Kidney (tissue), 14 donors: Measurements from ENCODE around the gene NRXN3. TPM values are rescaled to one million over a fixed set of nuclear protein-coding genes. Genes with fewer than 3 reads are reported as not detected.

ENCODE experiments used
- DNase-seq, 5 donors: peaks; one replicate each; pipeline ENCODE4 v3.0.0-alpha.2; 2013 to 2020
- FAIRE-seq: peaks from 2 replicates; lab custom pipeline; 2012; peaks lifted over from hg19 to GRCh38; lab: Jason Lieb, UNC
- H3K27ac ChIP-seq, 2 donors: one replicate each; pipeline ENCODE4 v1.7.0; 2013; ENCODE audit warnings: low read depth in 2 of 2, low read length in 2 of 2, inconsistent platforms in 1 of 2
- H3K27me3 ChIP-seq: one replicate; pipeline ENCODE4 v1.7.1; 2013; ENCODE audit warnings: low read length, inconsistent platforms; ENCODE audit not compliant: control insufficient read depth, insufficient read depth
- H3K36me3 ChIP-seq, 3 donors: one replicate each; pipeline versions ENCODE4 v1.7.0 to v1.7.1; 2013; ENCODE audit warnings: low read length in 3 of 3, control low read depth in 1 of 3, inconsistent platforms in 1 of 3; ENCODE audit not compliant: insufficient read depth in 3 of 3, control insufficient read depth in 2 of 3
- H3K4me1 ChIP-seq, 3 donors: one replicate each; pipeline versions ENCODE4 v1.7.0 to v1.7.1; 2013; ENCODE audit warnings: low read length in 3 of 3, inconsistent platforms in 1 of 3, low read depth in 1 of 3; ENCODE audit not compliant: control insufficient read depth in 2 of 3, insufficient read depth in 2 of 3
- H3K4me3 ChIP-seq, 3 donors: one replicate each; pipeline versions ENCODE4 v1.7.0 to v1.8.1; 2013; ENCODE audit warnings: low read length in 3 of 3, control low read depth in 1 of 3, inconsistent platforms in 1 of 3
- H3K9ac ChIP-seq, 3 donors: one replicate each; pipeline versions ENCODE4 v1.7.0 to v1.7.1; 2013; ENCODE audit warnings: low read length in 3 of 3, control low read depth in 1 of 3, inconsistent platforms in 1 of 3
- H3K9me3 ChIP-seq, 3 donors: one replicate each; pipeline versions ENCODE4 v1.7.0 to v1.7.1; 2013; ENCODE audit warnings: low read length in 3 of 3, control low read depth in 1 of 3, inconsistent platforms in 1 of 3; ENCODE audit not compliant: control insufficient read depth in 2 of 3, insufficient read depth in 1 of 3
- CTCF ChIP-seq: IDR thresholded peaks from 3 replicates; pipeline ENCODE4 v1.5.1; 2012; ENCODE audit warnings: mild to moderate bottlenecking, moderate library complexity, borderline replicate concordance; ENCODE audit not compliant: insufficient read depth; ENCODE audit errors: extremely low read depth
- intact Hi-C: fragments of 100-400 bp; cut with DNase I; formaldehyde crosslinking; loops from one replicate; pipeline ENCODE4 v1.11.1; 2022
- polyA plus RNA-seq: library from polyadenylated mRNA; stranded (reverse); fragments of 350-450 nt; fragmentation: Illumina TruSeq; extraction: RNeasy Lipid Tissue Mini Kit (QIAGEN cat#74804); gene quantifications from one replicate; pipeline ENCODE4 v1.2.3, GENCODE V29; 2014; ENCODE audit warnings: low read depth, low replicate concordance; ENCODE audit not compliant: insufficient read depth
- total RNA-seq: library from RNA; stranded (reverse); fragmentation: NEBNext Ultra II Directional; extraction: Animal tissue kit (Norgen Biotek cat#: 25700); gene quantifications from one replicate; pipeline ENCODE4 v1.2.1, GENCODE V29; 2021
- donor health status: control.
- donor health status: control.
- donor health status: control.
- donor health status: control.
- donor health status: control.
- donor health status: DM: yes; HTN: yes; CAD: no.
- donor health status: Normal renal cell carcinoma (clear cell type).

The NRXN3 gene
- total and polyA plus RNA-seq, 2 donors from 2014 or later, result 1.5 to 2.4 TPM

- Histone ChIP-seq H3K9me3 (no peaks in the 10 kb centered on the region), H3K36me3 (no peaks in the 10 kb centered on the region), H3K9ac (no peak overlapping the region), H3K4me1 (no peaks in the 10 kb centered on the region), H3K27me3 (no peaks in the 10 kb centered on the region), H3K27ac (no peak overlapping the region), H3K4me3 (no peak overlapping the region)
- intact Hi-C loops, result no loop called here
- FAIRE-seq (no peak), DNase-seq (no peak)
- TF ChIP-seq CTCF, result no peak
These were observed 1374.0 kb downstream of the NRXN3 start for GRCh38 chr14:79543967-79544697.

- H3K4me3 ChIP-seq, result no peak overlapping the region
- intact Hi-C loops, result no loop called here
- no peak overlapping the region for H3K9ac ChIP-seq
- H3K9me3 ChIP-seq, result no peaks in the 10 kb centered on the region
- TF ChIP-seq CTCF, result no peak
- FAIRE-seq, result no peak
- no peaks in the 10 kb centered on the region for H3K4me1 ChIP-seq
- no peaks in the 10 kb centered on the region for H3K36me3 ChIP-seq
- no peaks in the 10 kb centered on the region for H3K27me3 ChIP-seq
- no peak for DNase-seq
- no peak overlapping the region for H3K27ac ChIP-seq
These were observed 1374.5 kb downstream of the NRXN3 start for GRCh38 chr14:79544698-79545070.

GRCh38 chr14:79548836-79549235 lies 1378.7 kb downstream of the NRXN3 start:
- FAIRE-seq (no peak), DNase-seq (no peak)
- intact Hi-C loops, result no loop called here
- H3K36me3 ChIP-seq, result no peaks in the 10 kb centered on the region
- H3K9me3 ChIP-seq, result no peaks in the 10 kb centered on the region
- no peak for TF ChIP-seq CTCF
- H3K4me1 ChIP-seq, result no peaks in the 10 kb centered on the region
- no peak overlapping the region for H3K9ac ChIP-seq
- H3K4me3 ChIP-seq, result no peak overlapping the region
- no peaks in the 10 kb centered on the region for H3K27me3 ChIP-seq
- no peak overlapping the region for H3K27ac ChIP-seq

- Histone ChIP-seq H3K9ac (no peak overlapping the region), H3K9me3 (no peaks in the 10 kb centered on the region), H3K27ac (no peak overlapping the region), H3K4me3 (no peak overlapping the region), H3K36me3 (no peaks in the 10 kb centered on the region), H3K27me3 (no peaks in the 10 kb centered on the region), H3K4me1 (no peaks in the 10 kb centered on the region)
- intact Hi-C loops, result no loop called here
- DNase-seq (no peak), FAIRE-seq (no peak)
- TF ChIP-seq CTCF, result no peak
These were observed 1379.3 kb downstream of the NRXN3 start for GRCh38 chr14:79549515-79549914.
